ENCODE measurements around the gene PDS5B.

- TF ChIP-seq CTCF (IDR thresholded peaks at IDR 0.05; ENCODE audit: low read depth, low read length, missing input control) (no peak), ZBTB33 (IDR thresholded peaks at IDR 0.05) (no peak), JUND (IDR thresholded peaks at IDR 0.05) (no peak), ATF3 (IDR thresholded peaks at IDR 0.05) (no peak)
Observed at GRCh38 chr13:32722340-32722739, 136.1 kb downstream of the PDS5B start.

Measured in liver (tissue), 3 donors.